ENCODE measurements around the gene TBC1D8. TPM values are rescaled to one million over a fixed set of nuclear protein-coding genes. Genes with fewer than 3 reads are reported as not detected.
A peak's percentile ranks its signal among the peaks of the same experiment; 100 is the strongest.

The TBC1D8 gene
- total RNA-seq, 2 experiments from 2014 or later = 0.29 to 0.70 TPM

DNA sequence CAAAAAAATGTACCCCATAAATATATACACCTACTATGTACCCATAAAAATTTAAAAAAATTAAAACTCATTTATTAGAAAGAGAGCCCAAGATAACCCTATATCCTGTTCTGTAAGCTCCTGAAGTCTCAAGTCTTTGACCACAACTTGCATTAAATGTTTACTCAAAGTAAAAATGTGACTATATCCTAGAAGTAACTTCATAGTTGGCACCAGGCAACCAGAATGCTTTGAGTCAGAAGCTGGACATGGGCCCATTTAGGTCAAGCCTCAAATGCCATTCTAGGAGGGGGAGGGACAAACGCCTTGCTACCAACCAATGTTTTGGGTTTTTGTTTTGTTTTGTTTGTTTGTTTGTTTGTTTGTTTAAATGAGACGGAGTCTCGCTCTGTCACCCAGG, 9.3 kb upstream of the TBC1D8 start:
- no peaks in the 10 kb centered on the region for H3K27me3 Mint-ChIP-seq (ENCODE audit: low read depth)
- no peak overlapping the region for H3K4me3 Mint-ChIP-seq
- no peaks in the 10 kb centered on the region for H3K36me3 Mint-ChIP-seq (ENCODE audit: low read depth)
- no peaks in the 10 kb centered on the region for H3K4me1 Mint-ChIP-seq (ENCODE audit: low read depth)
- ChIA-PET POLR2A (interaction anchor here (0.7 kb wide), 1 partner anchor 10 kb away, joined by 5 read pairs; no protein-coding TSS in a partner anchor), CTCF (interaction anchor here (0.6 to 1.4 kb wide), 2 partner anchors 29 to 45 kb away, joined by 3 to 4 read pairs; no protein-coding TSS in a partner anchor)
- no peak overlapping the region for H3K27ac Mint-ChIP-seq
- no peak for ATAC-seq
- DNase-seq = no peak
- no peaks in the 10 kb centered on the region for H3K9me3 Mint-ChIP-seq (ENCODE audit: insufficient read depth)

DNA sequence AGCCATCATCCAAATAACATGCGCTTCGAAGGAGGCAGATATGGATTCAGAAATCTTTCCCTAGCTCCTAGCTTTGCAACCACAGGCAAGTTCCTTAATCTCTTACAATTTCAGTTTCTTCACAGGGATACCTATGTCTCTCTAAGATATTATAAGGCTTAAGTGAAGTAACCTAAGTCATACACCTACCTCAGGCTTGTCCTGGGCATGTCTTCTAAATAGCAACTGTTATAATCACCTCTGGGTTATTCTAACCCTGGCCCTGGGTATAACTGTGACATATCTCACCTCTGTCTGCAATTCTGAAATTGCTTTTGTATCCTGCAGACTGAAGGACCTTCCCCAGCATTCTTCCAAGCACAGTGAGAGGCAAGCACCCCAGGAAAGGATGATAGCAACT, 8.3 kb upstream of the TBC1D8 start:
- ATAC-seq (no peak), DNase-seq (no peak)
- no peak overlapping the region for H3K4me3 Mint-ChIP-seq
- H3K9me3 Mint-ChIP-seq (ENCODE audit: insufficient read depth) = no peaks in the 10 kb centered on the region
- CTCF ChIA-PET = interaction anchor here (1.4 to 1.6 kb wide), 2 partner anchors 46 to 122 kb away, joined by 4 read pairs; no protein-coding TSS in a partner anchor
- no peak overlapping the region for H3K27ac Mint-ChIP-seq
- no peaks in the 10 kb centered on the region for H3K4me1 Mint-ChIP-seq (ENCODE audit: low read depth)
- POLR2A ChIA-PET = no interaction called here
- no peaks in the 10 kb centered on the region for H3K36me3 Mint-ChIP-seq (ENCODE audit: low read depth)
- no peaks in the 10 kb centered on the region for H3K27me3 Mint-ChIP-seq (ENCODE audit: low read depth)

DNA sequence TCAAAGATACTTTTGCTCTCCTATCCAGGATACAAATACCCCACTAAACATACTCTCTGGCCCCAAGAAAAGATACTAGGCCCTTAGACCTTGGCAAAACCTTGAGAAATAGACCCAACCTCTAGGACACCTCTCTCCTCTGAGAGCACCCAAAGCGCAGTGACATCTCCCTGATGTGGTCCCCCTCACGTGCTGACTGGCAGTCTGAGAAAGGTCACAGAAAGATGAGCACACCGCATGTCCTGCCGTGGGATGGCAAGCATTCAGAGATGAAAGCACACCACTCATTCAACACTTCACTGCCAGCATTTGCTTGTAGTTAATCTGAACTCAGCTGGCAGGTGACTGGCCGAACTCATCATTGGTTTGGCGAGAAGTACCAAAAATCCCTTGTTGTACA, 6.1 kb upstream of the TBC1D8 start:
- no peak for ATAC-seq
- CTCF ChIA-PET = no interaction called here
- Mint-ChIP-seq H3K9me3 (ENCODE audit: insufficient read depth) (no peaks in the 10 kb centered on the region), H3K4me3 (no peak overlapping the region), H3K36me3 (ENCODE audit: low read depth) (no peaks in the 10 kb centered on the region), H3K27ac (no peak overlapping the region), H3K4me1 (ENCODE audit: low read depth) (peaks cover 5% of the 10 kb centered on the region), H3K27me3 (ENCODE audit: low read depth) (peaks cover 18% of the 10 kb centered on the region)
- POLR2A ChIA-PET = no interaction called here
- no peak for DNase-seq

DNA sequence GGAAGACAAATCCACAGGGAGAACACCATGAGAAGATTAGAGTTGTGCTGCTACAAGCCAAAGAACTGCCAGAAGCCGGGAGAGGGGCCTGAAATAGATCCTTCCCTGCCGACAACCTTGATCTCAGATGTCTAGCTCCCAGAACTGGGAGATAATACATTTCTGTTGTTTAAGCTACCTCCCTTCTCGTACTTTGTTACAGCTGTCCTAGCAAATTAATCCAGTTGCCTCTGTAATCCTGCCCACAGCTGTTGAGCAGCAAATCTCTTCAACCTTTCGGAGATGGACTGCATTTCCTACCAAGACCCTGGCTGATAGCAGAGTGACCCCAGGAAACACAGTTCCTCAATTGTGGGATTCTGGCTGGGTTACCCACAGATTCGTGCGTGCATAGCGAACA, 2.6 kb upstream of the TBC1D8 start:
- no peaks in the 10 kb centered on the region for H3K36me3 Mint-ChIP-seq (ENCODE audit: low read depth)
- H3K27ac Mint-ChIP-seq = no peak overlapping the region
- no peaks in the 10 kb centered on the region for H3K9me3 Mint-ChIP-seq (ENCODE audit: insufficient read depth)
- DNase-seq = no peak
- POLR2A ChIA-PET = no interaction called here
- peaks cover 41% of the 10 kb centered on the region for H3K27me3 Mint-ChIP-seq (ENCODE audit: low read depth)
- ATAC-seq = no peak
- H3K4me1 Mint-ChIP-seq (ENCODE audit: low read depth) = peaks cover 17% of the 10 kb centered on the region
- CTCF ChIA-PET = interaction anchor here (2.0 to 2.6 kb wide), 2 partner anchors 52 to 141 kb away, joined by 6 to 13 read pairs; no protein-coding TSS in a partner anchor
- H3K4me3 Mint-ChIP-seq = no peak overlapping the region

DNA sequence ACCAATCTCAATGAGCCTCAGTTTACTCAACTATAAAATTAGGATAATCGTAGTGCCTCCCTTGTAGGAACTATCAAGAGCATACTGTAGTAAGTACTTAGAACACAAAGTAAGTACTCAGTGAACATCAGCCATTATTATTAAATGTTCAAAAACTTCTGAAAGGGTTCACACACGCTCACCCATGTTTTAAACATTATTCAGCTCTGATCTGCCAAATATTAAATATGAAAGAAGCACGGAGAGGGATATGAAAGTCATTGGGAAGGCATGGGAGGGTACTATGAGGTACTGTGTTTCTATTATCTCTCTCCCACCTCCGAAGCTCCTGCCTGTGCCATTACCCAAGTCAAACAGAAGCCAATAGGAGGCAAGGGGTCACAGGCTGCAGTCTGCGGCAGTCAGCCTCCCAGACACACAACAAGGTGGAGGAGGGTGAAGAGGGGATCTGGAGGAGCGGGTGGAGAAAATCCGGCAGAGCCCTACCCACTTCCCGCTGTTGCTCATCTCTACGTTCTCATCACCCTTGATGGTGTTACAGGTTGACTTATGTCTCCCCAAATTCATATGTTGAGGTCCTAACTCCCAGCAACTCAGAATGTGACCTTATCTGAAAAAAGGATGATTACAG, 2.0 kb upstream of the TBC1D8 start:
- H3K36me3 Mint-ChIP-seq (ENCODE audit: low read depth) = no peaks in the 10 kb centered on the region
- peaks cover 17% of the 10 kb centered on the region for H3K4me1 Mint-ChIP-seq (ENCODE audit: low read depth)
- no peak for DNase-seq
- no peak overlapping the region for H3K27ac Mint-ChIP-seq
- ChIA-PET CTCF (interaction anchor here (0.8 to 2.6 kb wide), 6 partner anchors 52 to 187 kb away, joined by 3 to 13 read pairs (median 4); no protein-coding TSS in a partner anchor), POLR2A (interaction anchor here (0.7 kb wide), 1 partner anchor 205 kb away, joined by 3 read pairs; no protein-coding TSS in a partner anchor)
- peaks cover 47% of the 10 kb centered on the region for H3K27me3 Mint-ChIP-seq (ENCODE audit: low read depth)
- H3K4me3 Mint-ChIP-seq = no peak overlapping the region
- H3K9me3 Mint-ChIP-seq (ENCODE audit: insufficient read depth) = no peaks in the 10 kb centered on the region
- no peak for ATAC-seq

DNA sequence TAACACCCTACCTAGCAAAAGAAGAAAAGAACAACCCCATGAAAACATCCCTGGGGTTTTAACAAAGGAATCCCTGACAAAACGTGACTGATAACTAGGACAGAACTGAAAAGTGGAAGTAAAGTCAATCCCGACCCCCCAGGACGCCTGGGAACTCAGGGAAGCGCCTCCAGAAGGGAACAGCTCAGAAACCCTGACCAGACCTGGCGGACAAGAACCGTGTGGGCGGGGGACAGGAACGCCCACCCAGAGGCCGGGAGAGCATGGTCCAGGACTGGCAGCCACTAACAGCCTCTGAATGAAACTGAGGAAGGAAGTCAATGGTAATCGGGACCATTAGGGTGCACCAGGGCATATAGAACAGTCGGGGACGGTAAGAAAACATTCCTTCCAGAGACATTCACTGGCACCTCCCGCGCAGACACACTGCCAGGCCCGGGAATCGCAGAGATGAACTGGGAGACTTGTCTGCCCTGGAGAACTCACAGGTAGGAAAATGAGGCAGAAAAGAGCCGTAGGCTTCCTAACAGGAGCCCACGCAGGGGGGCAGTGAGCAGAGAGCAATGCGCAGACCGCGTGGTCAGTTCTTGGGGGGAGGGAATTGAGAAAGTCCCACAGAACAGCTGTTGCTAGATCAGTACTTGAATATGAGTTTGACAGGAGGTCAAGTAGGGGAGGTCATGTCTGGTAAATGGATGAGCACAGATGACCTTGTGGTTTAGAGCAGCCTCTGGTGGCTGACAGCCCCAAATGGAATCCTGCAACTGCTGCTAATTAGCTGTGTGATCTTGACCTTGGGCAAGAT, 1.3 kb upstream of the TBC1D8 start:
- H3K36me3 Mint-ChIP-seq (ENCODE audit: low read depth) = no peaks in the 10 kb centered on the region
- no peak overlapping the region for H3K27ac Mint-ChIP-seq
- CTCF ChIA-PET = interaction anchor here (0.8 to 2.6 kb wide), 6 partner anchors 53 to 186 kb away, joined by 3 to 13 read pairs (median 4); no protein-coding TSS in a partner anchor
- ATAC-seq (no peak), DNase-seq (peak; percentile 26)
- no peaks in the 10 kb centered on the region for H3K9me3 Mint-ChIP-seq (ENCODE audit: insufficient read depth)
- peak overlapping the region; percentile 73 for H3K4me3 Mint-ChIP-seq
- H3K27me3 Mint-ChIP-seq (ENCODE audit: low read depth) = peaks cover 53% of the 10 kb centered on the region
- H3K4me1 Mint-ChIP-seq (ENCODE audit: low read depth) = peaks cover 17% of the 10 kb centered on the region
- POLR2A ChIA-PET = interaction anchor here (0.7 kb wide), 1 partner anchor 206 kb away, joined by 3 read pairs; no protein-coding TSS in a partner anchor

DNA sequence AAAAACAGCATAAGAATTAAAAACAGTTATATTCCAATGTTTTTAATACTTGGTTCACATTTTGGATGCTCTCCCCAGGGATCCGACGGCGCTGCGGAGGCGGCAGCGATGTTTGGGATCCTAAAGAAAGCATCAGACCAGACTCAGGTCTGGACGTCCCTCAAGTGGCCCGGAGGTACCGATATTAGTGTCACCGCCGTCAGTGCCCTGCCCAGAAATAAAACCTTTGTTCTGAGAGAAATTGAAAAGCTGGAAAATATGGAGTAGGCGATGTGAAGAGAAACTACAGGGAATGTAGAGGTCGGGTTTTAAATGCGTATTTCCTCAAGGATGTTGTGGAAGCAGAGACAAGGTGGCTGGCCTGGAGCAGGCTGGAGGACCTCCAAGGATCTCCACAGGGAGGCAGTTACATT, 683 bp upstream of the TBC1D8 start:
- ATAC-seq (no peak), DNase-seq (no peak)
- H3K9me3 Mint-ChIP-seq (ENCODE audit: insufficient read depth) = no peaks in the 10 kb centered on the region
- no peaks in the 10 kb centered on the region for H3K36me3 Mint-ChIP-seq (ENCODE audit: low read depth)
- H3K4me3 Mint-ChIP-seq = peak overlapping the region; percentile 73
- H3K27ac Mint-ChIP-seq = no peak overlapping the region
- peaks cover 17% of the 10 kb centered on the region for H3K4me1 Mint-ChIP-seq (ENCODE audit: low read depth)
- ChIA-PET CTCF (interaction anchor here (1.2 to 2.5 kb wide), 3 partner anchors 53 to 140 kb away, joined by 3 to 14 read pairs (median 5); no protein-coding TSS in a partner anchor), POLR2A (interaction anchor here (1.5 kb wide), 1 partner anchor 102 kb away, joined by 3 read pairs; no protein-coding TSS in a partner anchor)
- peaks cover 55% of the 10 kb centered on the region for H3K27me3 Mint-ChIP-seq (ENCODE audit: low read depth)

DNA sequence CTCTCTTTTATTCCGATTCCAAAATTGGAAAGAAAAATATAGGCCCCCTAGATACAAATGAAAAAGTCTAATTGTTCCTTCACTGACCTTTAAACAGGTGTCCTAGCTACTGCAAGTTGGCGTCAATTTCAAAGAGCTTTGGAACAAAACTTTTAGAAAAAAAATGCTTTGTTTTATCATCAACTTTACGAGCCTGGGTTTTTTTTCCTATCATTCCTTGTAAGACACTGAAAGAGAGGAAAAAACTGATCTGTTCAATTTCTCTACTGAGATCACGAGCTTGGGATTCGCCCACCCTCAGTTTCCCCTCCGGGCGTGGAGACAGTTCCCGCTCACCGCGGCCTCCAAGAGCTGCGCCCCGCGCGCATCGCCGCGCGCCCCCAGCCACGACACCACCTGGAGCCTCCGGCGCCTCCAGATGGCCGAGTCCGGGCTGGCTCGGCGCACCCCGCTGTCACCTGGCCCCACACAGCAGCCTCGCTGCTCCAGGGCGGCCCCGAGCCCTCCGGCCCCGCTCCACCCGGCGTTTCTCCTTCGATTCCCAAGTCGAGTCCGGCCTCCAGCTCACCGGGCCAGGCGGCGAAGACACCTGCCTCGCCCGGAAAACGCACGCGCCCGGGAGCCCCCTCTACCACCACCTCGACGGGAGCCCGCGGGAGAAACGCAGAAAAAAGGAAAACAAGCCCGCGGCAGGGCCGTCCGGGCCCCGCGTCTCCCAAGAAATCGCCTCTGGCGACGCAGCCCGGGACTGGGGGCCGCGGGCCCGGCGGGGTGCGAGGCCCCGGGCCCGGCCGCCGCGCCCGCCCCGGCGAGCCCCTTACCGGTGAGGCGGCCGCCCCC, 656 bp downstream of the TBC1D8 start:
- ATAC-seq (peak; percentile 31), DNase-seq (peak; percentile 23)
- H3K4me3 Mint-ChIP-seq = peak overlapping the region; percentile 62
- ChIA-PET CTCF (interaction anchor here (0.8 to 2.5 kb wide), 5 partner anchors 13 to 149 kb away, joined by 3 to 14 read pairs (median 3); partner anchors contain the start of gene RPL31), POLR2A (interaction anchor here (0.6 to 1.5 kb wide), 5 partner anchors 10 to 204 kb away, joined by 3 to 6 read pairs (median 3); no protein-coding TSS in a partner anchor)
- no peak overlapping the region for H3K27ac Mint-ChIP-seq
- H3K9me3 Mint-ChIP-seq (ENCODE audit: insufficient read depth) = no peaks in the 10 kb centered on the region
- peaks cover 64% of the 10 kb centered on the region for H3K27me3 Mint-ChIP-seq (ENCODE audit: low read depth)
- H3K36me3 Mint-ChIP-seq (ENCODE audit: low read depth) = no peaks in the 10 kb centered on the region
- H3K4me1 Mint-ChIP-seq (ENCODE audit: low read depth) = peaks cover 17% of the 10 kb centered on the region

DNA sequence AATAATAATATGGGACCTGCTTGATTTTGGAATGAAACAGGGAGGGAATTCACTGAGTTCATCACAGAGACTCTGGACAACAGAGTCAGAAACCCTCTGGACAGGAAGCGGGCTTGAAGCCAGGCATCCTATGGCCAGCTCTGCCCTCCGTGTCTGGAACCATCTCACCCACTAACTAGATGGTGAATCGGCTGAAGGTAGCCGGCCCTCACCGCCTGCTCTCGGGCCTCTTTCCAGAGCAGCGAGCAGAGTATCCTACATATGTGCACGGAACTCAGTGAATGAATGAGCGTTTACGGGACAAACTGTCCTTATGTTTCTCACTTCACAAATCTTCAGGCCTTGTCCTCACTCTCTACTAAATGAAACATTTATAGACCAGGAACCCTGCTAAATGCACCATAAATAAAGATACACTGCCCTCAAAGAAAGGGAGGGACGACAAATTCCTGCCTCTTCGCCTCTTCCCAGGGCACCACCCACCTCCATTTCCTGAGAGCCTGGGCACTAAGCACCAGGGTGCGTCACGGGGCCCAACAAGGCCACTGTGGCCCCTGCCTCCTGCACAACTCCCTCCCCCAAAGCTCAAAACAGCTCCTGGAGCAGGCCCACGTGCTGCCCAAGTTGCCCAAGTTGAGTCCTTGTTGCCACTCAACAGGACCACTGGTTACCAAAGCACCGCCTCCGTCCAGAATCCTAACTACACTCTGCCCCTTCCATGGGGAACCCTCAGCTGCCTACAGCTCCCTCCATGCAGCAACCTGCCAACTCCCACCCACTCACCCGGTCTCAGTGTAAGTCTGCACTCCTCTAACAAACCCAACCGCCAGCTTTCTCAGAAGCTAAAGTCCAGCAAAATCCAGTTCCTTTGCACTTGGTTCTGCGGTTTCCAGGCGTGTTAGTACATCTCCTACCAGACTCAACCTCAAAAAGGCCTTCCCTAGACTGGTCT, 1.7 kb downstream of the TBC1D8 start:
- Mint-ChIP-seq H3K27me3 (ENCODE audit: low read depth) (peaks cover 67% of the 10 kb centered on the region), H3K27ac (no peak overlapping the region), H3K4me1 (ENCODE audit: low read depth) (peaks cover 17% of the 10 kb centered on the region), H3K36me3 (ENCODE audit: low read depth) (no peaks in the 10 kb centered on the region), H3K9me3 (ENCODE audit: insufficient read depth) (no peaks in the 10 kb centered on the region), H3K4me3 (peak overlapping the region; percentile 62)
- POLR2A ChIA-PET = interaction anchor here (0.6 kb wide), 3 partner anchors 11 to 667 kb away, joined by 4 to 6 read pairs (median 5); no protein-coding TSS in a partner anchor
- CTCF ChIA-PET = interaction anchor here (0.8 to 2.5 kb wide), 3 partner anchors 24 to 148 kb away, joined by 3 to 14 read pairs (median 3); partner anchors contain the start of gene RPL31
- no peak for DNase-seq
- ATAC-seq = no peak

DNA sequence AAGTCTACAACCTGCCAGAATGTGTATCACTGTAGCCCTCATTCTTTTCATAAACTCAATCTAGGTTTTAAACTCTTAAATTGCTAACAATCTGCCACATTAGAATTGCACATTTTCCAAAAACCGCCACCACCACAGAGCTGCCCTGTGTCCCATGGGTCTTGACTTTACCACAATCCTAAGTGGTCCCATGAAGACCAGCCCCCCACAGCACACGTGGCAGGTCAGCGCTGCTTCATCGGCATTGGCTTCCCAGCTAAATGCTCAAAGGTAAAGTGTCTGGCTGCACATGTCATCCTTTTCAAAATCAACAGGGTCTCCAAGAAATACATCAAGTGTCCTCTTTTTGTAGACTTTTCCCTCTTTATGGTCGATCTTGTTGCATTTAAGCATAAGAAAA, 2.4 kb downstream of the TBC1D8 start:
- POLR2A ChIA-PET = no interaction called here
- Mint-ChIP-seq H3K27ac (no peak overlapping the region), H3K4me1 (ENCODE audit: low read depth) (peaks cover 17% of the 10 kb centered on the region), H3K4me3 (no peak overlapping the region), H3K36me3 (ENCODE audit: low read depth) (no peaks in the 10 kb centered on the region), H3K27me3 (ENCODE audit: low read depth) (peaks cover 63% of the 10 kb centered on the region), H3K9me3 (ENCODE audit: insufficient read depth) (no peaks in the 10 kb centered on the region)
- CTCF ChIA-PET = no interaction called here
- DNase-seq (no peak), ATAC-seq (no peak)
